ENCODE results near the gene ADIPOQ. TPM values are rescaled to one million over a fixed set of nuclear protein-coding genes. Genes with fewer than 3 reads are reported as not detected.

Gene ADIPOQ
- total RNA-seq, 1 experiment from 2014 or later: not detected

- DNase-seq (ENCODE audit: low read depth, low spot score): no peak
- no peak overlapping the region for H3K27ac ChIP-seq (ENCODE audit: low read length)
- intact Hi-C loops (cut with micrococcal nuclease; ENCODE audit: unreplicated experiment): no loop called here
- H3K4me1 ChIP-seq (ENCODE audit: control insufficient read depth, insufficient read depth, low read length): no peaks in the 10 kb centered on the region
- TF ChIP-seq SIN3A (IDR thresholded peaks at IDR 0.05; ENCODE audit: borderline replicate concordance, insufficient read depth, low read depth, low read length): no peak
- ChIA-PET CTCF (no interaction called here), POLR2A (no interaction called here)
- H3K36me3 ChIP-seq (ENCODE audit: control insufficient read depth, insufficient read depth, low read length): no peaks in the 10 kb centered on the region
- no peaks in the 10 kb centered on the region for H3K9me3 ChIP-seq (ENCODE audit: control insufficient read depth, insufficient read depth, low read depth, low read length)
- in situ Hi-C loops (cut with HindIII; ENCODE audit: low pct_unique_long_range_greater_than_20kb, low sequenced_read_pairs): no loop called here
- no TSS peak for BruUV-seq (replicated peaks)
- H3K4me3 ChIP-seq (ENCODE audit: low read depth in 2 of 2, low read length in 2 of 2): no peak overlapping the region
- H3K27me3 ChIP-seq (ENCODE audit: control insufficient read depth, insufficient read depth, low read length): no peaks in the 10 kb centered on the region
- ATAC-seq: no peak
These were observed 53.5 kb downstream of the ADIPOQ start for GRCh38 chr3:186896006-186896405.

DNA sequence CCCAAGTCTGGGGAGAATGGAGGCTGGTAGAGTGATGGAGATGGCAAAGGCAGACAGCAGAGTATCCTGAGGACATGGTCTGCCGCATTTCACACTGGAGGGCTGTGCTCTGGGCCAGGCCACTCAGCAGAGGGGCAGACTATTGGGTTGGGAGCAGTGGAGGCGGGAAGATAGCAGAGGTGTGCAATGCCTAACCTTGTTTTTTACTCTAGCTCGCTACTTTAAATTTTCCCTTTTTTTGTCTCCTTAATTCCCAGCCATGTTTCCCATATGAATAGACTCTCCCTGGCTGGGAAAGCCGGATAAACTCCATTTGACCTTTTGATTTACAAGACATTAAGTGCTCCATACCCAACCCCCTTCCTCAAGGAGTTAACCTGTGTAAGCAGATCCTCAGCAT is 54.4 kb downstream of the ADIPOQ start:
- DNase-seq (ENCODE audit: low read depth, low spot score) (no peak), ATAC-seq (no peak)
- Histone ChIP-seq H3K27me3 (ENCODE audit: control insufficient read depth, insufficient read depth, low read length) (no peaks in the 10 kb centered on the region), H3K4me1 (ENCODE audit: control insufficient read depth, insufficient read depth, low read length) (no peaks in the 10 kb centered on the region), H3K4me3 (ENCODE audit: low read depth in 2 of 2, low read length in 2 of 2) (no peak overlapping the region), H3K27ac (ENCODE audit: low read length) (no peak overlapping the region), H3K9me3 (ENCODE audit: control insufficient read depth, insufficient read depth, low read depth, low read length) (no peaks in the 10 kb centered on the region), H3K36me3 (ENCODE audit: control insufficient read depth, insufficient read depth, low read length) (no peaks in the 10 kb centered on the region)
- no TSS peak for BruUV-seq (replicated peaks)
- intact Hi-C loops (cut with micrococcal nuclease; ENCODE audit: unreplicated experiment) (no loop called here), in situ Hi-C loops (cut with HindIII; ENCODE audit: low pct_unique_long_range_greater_than_20kb, low sequenced_read_pairs) (no loop called here)
- ChIA-PET POLR2A (no interaction called here), CTCF (no interaction called here)
- TF ChIP-seq TCF7L2 (IDR thresholded peaks at IDR 0.05; ENCODE audit: low read depth, low read length) (no peak), SIN3A (IDR thresholded peaks at IDR 0.05; ENCODE audit: borderline replicate concordance, insufficient read depth, low read depth, low read length) (no peak), POLR2AphosphoS5 (IDR thresholded peaks at IDR 0.05; ENCODE audit: low read depth, low read length) (no peak), REST (IDR thresholded peaks at IDR 0.05; ENCODE audit: insufficient read depth in 1 of 2, low read depth in 2 of 2, low read length in 1 of 2) (no peak)
- TF ChIP-seq, protein P1, sequence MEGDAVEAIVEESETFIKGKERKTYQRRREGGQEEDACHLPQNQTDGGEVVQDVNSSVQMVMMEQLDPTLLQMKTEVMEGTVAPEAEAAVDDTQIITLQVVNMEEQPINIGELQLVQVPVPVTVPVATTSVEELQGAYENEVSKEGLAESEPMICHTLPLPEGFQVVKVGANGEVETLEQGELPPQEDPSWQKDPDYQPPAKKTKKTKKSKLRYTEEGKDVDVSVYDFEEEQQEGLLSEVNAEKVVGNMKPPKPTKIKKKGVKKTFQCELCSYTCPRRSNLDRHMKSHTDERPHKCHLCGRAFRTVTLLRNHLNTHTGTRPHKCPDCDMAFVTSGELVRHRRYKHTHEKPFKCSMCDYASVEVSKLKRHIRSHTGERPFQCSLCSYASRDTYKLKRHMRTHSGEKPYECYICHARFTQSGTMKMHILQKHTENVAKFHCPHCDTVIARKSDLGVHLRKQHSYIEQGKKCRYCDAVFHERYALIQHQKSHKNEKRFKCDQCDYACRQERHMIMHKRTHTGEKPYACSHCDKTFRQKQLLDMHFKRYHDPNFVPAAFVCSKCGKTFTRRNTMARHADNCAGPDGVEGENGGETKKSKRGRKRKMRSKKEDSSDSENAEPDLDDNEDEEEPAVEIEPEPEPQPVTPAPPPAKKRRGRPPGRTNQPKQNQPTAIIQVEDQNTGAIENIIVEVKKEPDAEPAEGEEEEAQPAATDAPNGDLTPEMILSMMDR (IDR thresholded peaks at IDR 0.05): no peak

GRCh38 chr3:186901135-186901734 is 58.7 kb downstream of the ADIPOQ start:
- H3K36me3 ChIP-seq (ENCODE audit: control insufficient read depth, insufficient read depth, low read length): no peaks in the 10 kb centered on the region
- no peaks in the 10 kb centered on the region for H3K9me3 ChIP-seq (ENCODE audit: control insufficient read depth, insufficient read depth, low read depth, low read length)
- no peak for ATAC-seq
- no peak for DNase-seq (ENCODE audit: low read depth, low spot score)
- no peaks in the 10 kb centered on the region for H3K4me1 ChIP-seq (ENCODE audit: control insufficient read depth, insufficient read depth, low read length)
- intact Hi-C loops (cut with micrococcal nuclease; ENCODE audit: unreplicated experiment) (no loop called here), in situ Hi-C loops (cut with HindIII; ENCODE audit: low pct_unique_long_range_greater_than_20kb, low sequenced_read_pairs) (no loop called here)
- H3K27ac ChIP-seq (ENCODE audit: low read length): no peak overlapping the region
- BruUV-seq (replicated peaks): no TSS peak
- ChIA-PET CTCF (no interaction called here), POLR2A (interaction anchor here (0.6 kb wide), 1 partner anchor 1407 kb away, joined by 3 read pairs; no protein-coding TSS in a partner anchor)
- no peak for TF ChIP-seq SIN3A (IDR thresholded peaks at IDR 0.05; ENCODE audit: borderline replicate concordance, insufficient read depth, low read depth, low read length)
- no peak for TF ChIP-seq TCF7L2 (IDR thresholded peaks at IDR 0.05; ENCODE audit: low read depth, low read length)
- TF ChIP-seq, protein P1 (IDR thresholded peaks at IDR 0.05): no peak
- no peak for TF ChIP-seq POLR2AphosphoS5 (IDR thresholded peaks at IDR 0.05; ENCODE audit: low read depth, low read length)
- no peak overlapping the region for H3K4me3 ChIP-seq (ENCODE audit: low read depth in 2 of 2, low read length in 2 of 2)
- no peaks in the 10 kb centered on the region for H3K27me3 ChIP-seq (ENCODE audit: control insufficient read depth, insufficient read depth, low read length)

Measured in Panc1 (cell line).